Measurements from ENCODE around the gene SYNGAP1.

DNA sequence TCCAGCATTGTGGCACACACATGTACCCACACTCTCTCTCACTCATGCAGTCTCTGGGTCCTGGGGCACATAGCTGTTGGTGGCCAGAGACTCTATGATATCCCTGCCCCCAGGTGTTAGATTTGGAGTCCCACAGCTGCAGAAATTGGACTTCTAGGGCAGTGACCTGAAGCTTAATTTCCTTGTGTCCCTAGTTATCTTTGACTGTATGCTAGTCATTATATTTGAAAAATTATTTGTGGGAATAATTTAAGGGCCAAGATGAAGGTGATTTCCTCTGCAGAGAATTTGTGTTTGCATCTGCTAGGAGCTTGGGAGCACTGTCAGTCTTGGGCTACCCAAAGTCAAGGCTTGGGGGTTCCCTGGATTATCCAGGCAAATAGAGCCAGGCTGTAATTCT, 84.6 kb downstream of the SYNGAP1 start:
- TF ChIP-seq, protein P1, sequence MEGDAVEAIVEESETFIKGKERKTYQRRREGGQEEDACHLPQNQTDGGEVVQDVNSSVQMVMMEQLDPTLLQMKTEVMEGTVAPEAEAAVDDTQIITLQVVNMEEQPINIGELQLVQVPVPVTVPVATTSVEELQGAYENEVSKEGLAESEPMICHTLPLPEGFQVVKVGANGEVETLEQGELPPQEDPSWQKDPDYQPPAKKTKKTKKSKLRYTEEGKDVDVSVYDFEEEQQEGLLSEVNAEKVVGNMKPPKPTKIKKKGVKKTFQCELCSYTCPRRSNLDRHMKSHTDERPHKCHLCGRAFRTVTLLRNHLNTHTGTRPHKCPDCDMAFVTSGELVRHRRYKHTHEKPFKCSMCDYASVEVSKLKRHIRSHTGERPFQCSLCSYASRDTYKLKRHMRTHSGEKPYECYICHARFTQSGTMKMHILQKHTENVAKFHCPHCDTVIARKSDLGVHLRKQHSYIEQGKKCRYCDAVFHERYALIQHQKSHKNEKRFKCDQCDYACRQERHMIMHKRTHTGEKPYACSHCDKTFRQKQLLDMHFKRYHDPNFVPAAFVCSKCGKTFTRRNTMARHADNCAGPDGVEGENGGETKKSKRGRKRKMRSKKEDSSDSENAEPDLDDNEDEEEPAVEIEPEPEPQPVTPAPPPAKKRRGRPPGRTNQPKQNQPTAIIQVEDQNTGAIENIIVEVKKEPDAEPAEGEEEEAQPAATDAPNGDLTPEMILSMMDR (IDR thresholded peaks at IDR 0.05 in 2 of 3, conservative IDR thresholded peaks at IDR 0.05 in 1 of 3; ENCODE audit: insufficient read depth in 2 of 3, low read depth in 1 of 3, low read length in 3 of 3): no peak
- TF ChIP-seq, protein P2, sequence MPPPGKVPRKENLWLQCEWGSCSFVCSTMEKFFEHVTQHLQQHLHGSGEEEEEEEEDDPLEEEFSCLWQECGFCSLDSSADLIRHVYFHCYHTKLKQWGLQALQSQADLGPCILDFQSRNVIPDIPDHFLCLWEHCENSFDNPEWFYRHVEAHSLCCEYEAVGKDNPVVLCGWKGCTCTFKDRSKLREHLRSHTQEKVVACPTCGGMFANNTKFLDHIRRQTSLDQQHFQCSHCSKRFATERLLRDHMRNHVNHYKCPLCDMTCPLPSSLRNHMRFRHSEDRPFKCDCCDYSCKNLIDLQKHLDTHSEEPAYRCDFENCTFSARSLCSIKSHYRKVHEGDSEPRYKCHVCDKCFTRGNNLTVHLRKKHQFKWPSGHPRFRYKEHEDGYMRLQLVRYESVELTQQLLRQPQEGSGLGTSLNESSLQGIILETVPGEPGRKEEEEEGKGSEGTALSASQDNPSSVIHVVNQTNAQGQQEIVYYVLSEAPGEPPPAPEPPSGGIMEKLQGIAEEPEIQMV (tag; conservative IDR thresholded peaks at IDR 0.05; ENCODE audit: low read depth): no peak
- TF ChIP-seq RHOXF2B (CRISPR knock-in tag; conservative IDR thresholded peaks at IDR 0.05): no peak
- TF ChIP-seq PHF21A (IDR thresholded peaks at IDR 0.05; ENCODE audit: borderline replicate concordance, low read depth): no peak
- no peak for TF ChIP-seq RBM39 (optimal IDR thresholded peaks at IDR 0.05; ENCODE audit: low read depth, low read length)
- no peak for TF ChIP-seq DNMT1 (IDR thresholded peaks at IDR 0.05)
- no peak for TF ChIP-seq KHSRP (IDR thresholded peaks at IDR 0.05)
- no peak for TF ChIP-seq STAT6 (CRISPR knock-in tag; IDR thresholded peaks at IDR 0.05)
- TF ChIP-seq HMGXB4 (CRISPR knock-in tag; IDR thresholded peaks at IDR 0.05): no peak
- no peak for TF ChIP-seq MXI1 (IDR thresholded peaks at IDR 0.05; ENCODE audit: low read depth, low read length)
- no peak for TF ChIP-seq HNRNPLL (IDR thresholded peaks at IDR 0.05; ENCODE audit: low read depth, low read length, poor library complexity, severe bottlenecking)
- TF ChIP-seq, protein P3, sequence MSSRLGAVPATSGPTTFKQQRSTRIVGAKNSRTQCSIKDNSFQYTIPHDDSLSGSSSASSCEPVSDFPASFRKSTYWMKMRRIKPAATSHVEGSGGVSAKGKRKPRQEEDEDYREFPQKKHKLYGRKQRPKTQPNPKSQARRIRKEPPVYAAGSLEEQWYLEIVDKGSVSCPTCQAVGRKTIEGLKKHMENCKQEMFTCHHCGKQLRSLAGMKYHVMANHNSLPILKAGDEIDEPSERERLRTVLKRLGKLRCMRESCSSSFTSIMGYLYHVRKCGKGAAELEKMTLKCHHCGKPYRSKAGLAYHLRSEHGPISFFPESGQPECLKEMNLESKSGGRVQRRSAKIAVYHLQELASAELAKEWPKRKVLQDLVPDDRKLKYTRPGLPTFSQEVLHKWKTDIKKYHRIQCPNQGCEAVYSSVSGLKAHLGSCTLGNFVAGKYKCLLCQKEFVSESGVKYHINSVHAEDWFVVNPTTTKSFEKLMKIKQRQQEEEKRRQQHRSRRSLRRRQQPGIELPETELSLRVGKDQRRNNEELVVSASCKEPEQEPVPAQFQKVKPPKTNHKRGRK (tag; IDR thresholded peaks at IDR 0.05): no peak
- TF ChIP-seq FOXK1 (CRISPR knock-in tag; IDR thresholded peaks at IDR 0.05; ENCODE audit: borderline replicate concordance): no peak
- TF ChIP-seq GATAD2A (IDR thresholded peaks at IDR 0.05): no peak
